HepG2 (cell line): Measurements from ENCODE around the gene RBMS2. TPM values are rescaled to one million over a fixed set of nuclear protein-coding genes. Genes with fewer than 3 reads are reported as not detected.

Experiments
- AGO2 ChIP-seq: fragments of 200-400 bp; formaldehyde crosslinking; optimal IDR thresholded peaks from 2 replicates; pipeline ENCODE3; 2017; ENCODE audit warnings: mild to moderate bottlenecking, low read depth, low read length, moderate library complexity
- ATF1 ChIP-seq: IDR thresholded peaks from 2 replicates; pipeline ENCODE4 v1.6.1; 2016; ENCODE audit warnings: mild to moderate bottlenecking, control low read depth
- KDM6A ChIP-seq: IDR thresholded peaks from 2 replicates; pipeline ENCODE4 v1.6.1; 2016; ENCODE audit warnings: low read depth
- MLLT10 ChIP-seq: sonication (generic); formaldehyde crosslinking; IDR thresholded peaks from 2 replicates; pipeline ENCODE4 v1.4.0; 2020; ENCODE audit warnings: missing genetic modification reagents
- MXD3 ChIP-seq: IDR thresholded peaks from 2 replicates; pipeline ENCODE4 v1.6.1; 2016; ENCODE audit warnings: mild to moderate bottlenecking, missing biosample characterization, missing genetic modification reagents
- MXI1 ChIP-seq: IDR thresholded peaks from 3 replicates; pipeline ENCODE4 v1.6.1; 2012; ENCODE audit warnings: low read depth, low read length, inconsistent platforms, borderline replicate concordance
- NFKBIZ ChIP-seq: IDR thresholded peaks from 2 replicates; pipeline ENCODE4 v1.6.1; 2018; ENCODE audit warnings: missing genetic modification reagents, missing compliant biosample characterization
- RCOR2 ChIP-seq: IDR thresholded peaks from 2 replicates; pipeline ENCODE4 v1.6.1; 2016; ENCODE audit warnings: missing biosample characterization, missing genetic modification reagents
- SSRP1 ChIP-seq: IDR thresholded peaks from 2 replicates; pipeline ENCODE4 v1.6.1; 2016; ENCODE audit warnings: control low read depth
- STAT5B ChIP-seq: sonication (generic); formaldehyde crosslinking; IDR thresholded peaks from 2 replicates; pipeline ENCODE4 v1.4.0; 2020; ENCODE audit warnings: missing genetic modification reagents
- ZBTB10 ChIP-seq: sonication (generic); formaldehyde crosslinking; IDR thresholded peaks from 2 replicates; pipeline ENCODE4 v1.4.0; 2020; ENCODE audit warnings: missing genetic modification reagents, borderline replicate concordance
- ZNF12 ChIP-seq: sonication (generic); formaldehyde crosslinking; IDR thresholded peaks from 2 replicates; pipeline ENCODE4 v1.5.0; 2020; ENCODE audit warnings: missing genetic modification reagents
- ZNF253 ChIP-seq: sonication (generic); formaldehyde crosslinking; IDR thresholded peaks from 2 replicates; pipeline ENCODE4 v1.8.0; 2022; ENCODE audit warnings: mild to moderate bottlenecking, missing genetic modification reagents, borderline replicate concordance
- ZNF337 ChIP-seq: sonication (generic); formaldehyde crosslinking; IDR thresholded peaks from 2 replicates; pipeline ENCODE4 v1.5.1; 2020; ENCODE audit warnings: missing genetic modification reagents, low read depth, mild to moderate bottlenecking, borderline replicate concordance
- ZNF33A ChIP-seq: sonication (generic); formaldehyde crosslinking; IDR thresholded peaks from 2 replicates; pipeline ENCODE4 v1.5.1; 2020; ENCODE audit warnings: missing genetic modification reagents, mild to moderate bottlenecking, moderate library complexity, borderline replicate concordance
- ZNF615 ChIP-seq: sonication (generic); formaldehyde crosslinking; IDR thresholded peaks from 2 replicates; pipeline ENCODE4 v1.5.0; 2020; ENCODE audit warnings: mild to moderate bottlenecking, missing genetic modification reagents, borderline replicate concordance
- ZNF678 ChIP-seq: sonication (generic); formaldehyde crosslinking; IDR thresholded peaks from 2 replicates; pipeline ENCODE4 v1.4.0; 2020; ENCODE audit warnings: mild to moderate bottlenecking, missing genetic modification reagents
- ZNF850 ChIP-seq: sonication (generic); formaldehyde crosslinking; conservative IDR thresholded peaks from 2 replicates; pipeline ENCODE4 v1.9.0; 2021; ENCODE audit warnings: mild to moderate bottlenecking, missing genetic modification reagents
- polyA plus RNA-seq, 8 experiments: library from polyadenylated mRNA; depleted of rRNA in 3 of 8; stranded (reverse) in 7 of 8; unstranded in 1 of 8; fragments of >200 nt; fragmentation: Illumina TruSeq in 4 of 8; extraction: Trizol in 4 of 8; gene quantifications; 2 replicates each; pipeline versions ENCODE4 v1.2.1 to v1.2.3, GENCODE V29; 2011 to 2016; ENCODE audit warnings: low read depth in 4 of 8, missing spikeins in 1 of 8, mixed read lengths in 1 of 8; ENCODE audit not compliant: insufficient read depth in 1 of 8
- total RNA-seq, 5 experiments: library from RNA; depleted of rRNA; stranded (reverse); fragments of >200 nt; fragmentation: Illumina TruSeq; extraction: Trizol; gene quantifications; 2 replicates each; pipeline ENCODE4 v1.2.3, GENCODE V29; 2016; ENCODE audit warnings: low read depth in 1 of 5
- TF ChIP-seq, protein P1 (sequence below): sonication (generic); formaldehyde crosslinking; IDR thresholded peaks from 2 replicates; pipeline ENCODE4 v1.4.0; 2020; ENCODE audit warnings: missing genetic modification reagents, low read depth, mild to moderate bottlenecking, borderline replicate concordance
- TF ChIP-seq, protein P2 (sequence below): sonication (generic); formaldehyde crosslinking; IDR thresholded peaks from 2 replicates; pipeline ENCODE4 v1.4.0; 2020; ENCODE audit warnings: mild to moderate bottlenecking, missing genetic modification reagents

RBMS2 gene
- total and polyA plus RNA-seq, 2 of the 13 experiments (the other 11 are each of a cell fraction or from before 2014, with no cell fraction given) = 0.53 to 7.4 TPM

GRCh38 chr12:56488041-56488955 is 33.3 kb upstream of the RBMS2 start, which contains the start of gene GLS2 (continued):
- TF ChIP-seq ZNF253 = 0 out of 2 replicates have a peak, but pooled peaks have one; percentile 88
- peak; percentile 89 for TF ChIP-seq ZBTB10
- TF ChIP-seq ATF1 = no peak; the same call in 1 of the 2 replicates
- TF ChIP-seq KDM6A (CRISPR knock-in tag) = no peak
- 0 out of 3 replicates have a peak, but pooled peaks have one; percentile 18 for TF ChIP-seq MXI1
- no peak for TF ChIP-seq AGO2
- TF ChIP-seq RCOR2 (CRISPR knock-in tag) = no peak
- peak; percentile 99 for TF ChIP-seq MXD3 (CRISPR knock-in tag)
- no peak; the same call in 1 of the 2 replicates for TF ChIP-seq ZNF337 (CRISPR knock-in tag)
- TF ChIP-seq, protein P1, sequence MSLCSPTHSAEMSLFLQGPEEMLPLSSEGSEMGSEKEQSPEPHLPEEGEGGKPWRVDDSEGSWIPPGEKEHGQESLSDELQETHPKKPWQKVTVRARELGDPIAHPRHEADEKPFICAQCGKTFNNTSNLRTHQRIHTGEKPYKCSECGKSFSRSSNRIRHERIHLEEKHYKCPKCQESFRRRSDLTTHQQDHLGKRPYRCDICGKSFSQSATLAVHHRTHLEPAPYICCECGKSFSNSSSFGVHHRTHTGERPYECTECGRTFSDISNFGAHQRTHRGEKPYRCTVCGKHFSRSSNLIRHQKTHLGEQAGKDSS = peak; percentile 84; the same call in 1 of the 2 replicates
- peak; percentile 71; the same call in 1 of the 2 replicates for TF ChIP-seq NFKBIZ (CRISPR knock-in tag)
- no peak for TF ChIP-seq ZNF615 (CRISPR knock-in tag)
- TF ChIP-seq, protein P2, sequence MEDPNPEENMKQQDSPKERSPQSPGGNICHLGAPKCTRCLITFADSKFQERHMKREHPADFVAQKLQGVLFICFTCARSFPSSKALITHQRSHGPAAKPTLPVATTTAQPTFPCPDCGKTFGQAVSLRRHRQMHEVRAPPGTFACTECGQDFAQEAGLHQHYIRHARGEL (CRISPR knock-in tag) = 0 out of 2 replicates have a peak, but pooled peaks have one; percentile 71
- TF ChIP-seq ZNF678 (CRISPR knock-in tag) = peak; percentile 34; the same call in 1 of the 2 replicates
- TF ChIP-seq MLLT10 (CRISPR knock-in tag) = no peak
- TF ChIP-seq ZNF33A (CRISPR knock-in tag) = no peak
- TF ChIP-seq ZNF12 = peak; percentile 75
- TF ChIP-seq ZNF850 (CRISPR knock-in tag) = 0 out of 2 replicates have a peak, but pooled peaks have one; percentile 34
- no peak for TF ChIP-seq SSRP1 (CRISPR knock-in tag)
- TF ChIP-seq STAT5B (CRISPR knock-in tag) = 0 out of 2 replicates have a peak, but pooled peaks have one; percentile 81
